GM19324 (cell line): ENCODE measurements around the gene BMP2.

Experiments
- ATAC-seq: cut with Tn5 transposase; IDR thresholded peaks from one replicate; pipeline ENCODE4 v1.9.1; 2021; ENCODE audit warnings: mild to moderate bottlenecking, moderate library complexity; ENCODE audit not compliant: unreplicated experiment, low FRiP score

BMP2 gene

DNA sequence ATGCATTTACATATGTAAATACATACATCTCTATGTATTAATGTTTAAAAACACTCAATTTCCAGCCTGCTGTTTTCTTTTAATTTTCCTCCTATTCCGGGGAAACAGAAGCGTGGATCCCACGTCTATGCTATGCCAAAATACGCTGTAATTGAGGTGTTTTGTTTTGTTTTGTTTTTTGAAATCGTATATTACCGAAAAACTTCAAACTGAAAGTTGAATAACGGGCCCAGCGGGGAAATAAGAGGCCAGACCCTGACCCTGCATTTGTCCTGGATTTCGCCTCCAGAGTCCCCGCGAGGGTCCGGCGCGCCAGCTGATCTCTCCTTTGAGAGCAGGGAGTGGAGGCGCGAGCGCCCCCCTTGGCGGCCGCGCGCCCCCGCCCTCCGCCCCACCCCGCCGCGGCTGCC, 355 bp upstream of the BMP2 start:
- ATAC-seq, result no peak

DNA sequence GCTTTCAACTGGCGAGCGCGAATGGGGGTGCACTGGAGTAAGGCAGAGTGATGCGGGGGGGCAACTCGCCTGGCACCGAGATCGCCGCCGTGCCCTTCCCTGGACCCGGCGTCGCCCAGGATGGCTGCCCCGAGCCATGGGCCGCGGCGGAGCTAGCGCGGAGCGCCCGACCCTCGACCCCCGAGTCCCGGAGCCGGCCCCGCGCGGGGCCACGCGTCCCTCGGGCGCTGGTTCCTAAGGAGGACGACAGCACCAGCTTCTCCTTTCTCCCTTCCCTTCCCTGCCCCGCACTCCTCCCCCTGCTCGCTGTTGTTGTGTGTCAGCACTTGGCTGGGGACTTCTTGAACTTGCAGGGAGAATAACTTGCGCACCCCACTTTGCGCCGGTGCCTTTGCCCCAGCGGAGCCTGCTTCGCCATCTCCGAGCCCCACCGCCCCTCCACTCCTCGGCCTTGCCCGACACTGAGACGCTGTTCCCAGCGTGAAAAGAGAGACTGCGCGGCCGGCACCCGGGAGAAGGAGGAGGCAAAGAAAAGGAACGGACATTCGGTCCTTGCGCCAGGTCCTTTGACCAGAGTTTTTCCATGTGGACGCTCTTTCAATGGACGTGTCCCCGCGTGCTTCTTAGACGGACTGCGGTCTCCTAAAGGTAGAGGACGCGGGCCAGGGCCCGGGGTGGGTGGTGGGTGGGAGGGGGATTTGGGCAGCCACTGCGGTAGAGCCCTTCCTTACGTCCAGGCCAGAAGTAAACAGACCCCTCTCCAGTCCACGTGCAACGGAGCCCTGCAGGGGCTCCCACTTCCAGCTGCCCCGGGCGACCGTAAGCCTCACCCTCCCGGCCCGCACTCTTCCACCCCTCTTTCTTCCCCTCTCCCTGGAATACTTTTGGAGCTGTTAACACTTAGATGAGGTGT, 998 bp downstream of the BMP2 start:
- peak; percentile 0 for ATAC-seq

- ATAC-seq, result no peak
Observed at GRCh38 chr20:6769903-6770785, 2.7 kb downstream of the BMP2 start.

GRCh38 chr20:6770786-6771100, 3.3 kb downstream of the BMP2 start:
- ATAC-seq, result no peak

DNA sequence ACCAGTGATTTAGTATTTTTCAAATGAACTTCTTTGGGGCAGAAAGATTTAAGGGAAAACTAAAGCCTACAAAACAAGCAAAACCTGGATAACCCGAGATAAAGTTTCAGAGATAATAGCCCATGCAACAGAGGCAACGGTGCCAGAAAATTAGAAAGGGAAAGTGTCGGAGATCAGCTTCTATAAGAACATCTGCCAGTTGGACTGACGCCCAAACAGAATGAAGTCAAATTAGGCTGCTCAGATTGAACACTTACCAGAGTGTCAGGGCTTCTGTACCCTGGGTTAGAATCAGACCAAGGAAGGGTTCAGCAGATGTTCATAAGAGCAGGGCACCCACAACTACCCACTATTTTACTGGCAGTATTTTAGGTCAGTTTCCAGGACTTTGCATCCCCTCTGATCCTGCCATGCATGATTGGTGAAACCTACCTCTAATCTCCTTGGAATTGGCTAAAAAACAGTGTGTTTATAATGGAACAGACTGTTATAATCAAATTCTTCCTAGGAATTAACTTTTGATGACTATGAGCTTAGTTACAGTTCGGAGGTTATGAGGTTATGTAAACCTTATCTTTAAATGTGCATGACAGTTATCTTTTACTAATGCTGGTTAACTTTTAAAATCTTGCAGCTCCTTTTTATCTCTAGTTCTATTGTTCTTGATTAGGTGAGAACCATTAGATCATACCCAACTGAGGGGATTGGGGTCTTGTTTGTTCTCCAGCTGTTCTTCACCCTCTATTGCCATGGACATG, 13.1 kb downstream of the BMP2 start:
- no peak for ATAC-seq

DNA sequence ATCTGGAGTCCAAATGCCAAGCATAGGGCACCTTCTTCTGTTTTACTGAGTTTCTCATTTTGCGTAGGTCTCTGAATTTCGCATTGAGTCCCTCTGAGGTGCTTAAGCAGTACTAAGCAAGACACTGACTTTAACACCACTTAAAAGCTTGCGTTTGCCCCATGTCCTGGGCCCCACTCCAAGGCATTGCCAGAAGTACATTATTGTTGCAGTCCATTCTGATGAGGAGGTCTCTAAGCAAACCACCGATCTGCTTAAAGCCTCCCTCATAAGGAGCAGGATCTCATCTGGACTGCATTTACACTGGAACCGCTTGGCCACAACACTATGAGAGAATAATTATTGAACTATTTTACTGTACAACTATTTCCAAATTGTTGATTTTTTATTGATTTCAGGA, 16.3 kb downstream of the BMP2 start:
- no peak for ATAC-seq

DNA sequence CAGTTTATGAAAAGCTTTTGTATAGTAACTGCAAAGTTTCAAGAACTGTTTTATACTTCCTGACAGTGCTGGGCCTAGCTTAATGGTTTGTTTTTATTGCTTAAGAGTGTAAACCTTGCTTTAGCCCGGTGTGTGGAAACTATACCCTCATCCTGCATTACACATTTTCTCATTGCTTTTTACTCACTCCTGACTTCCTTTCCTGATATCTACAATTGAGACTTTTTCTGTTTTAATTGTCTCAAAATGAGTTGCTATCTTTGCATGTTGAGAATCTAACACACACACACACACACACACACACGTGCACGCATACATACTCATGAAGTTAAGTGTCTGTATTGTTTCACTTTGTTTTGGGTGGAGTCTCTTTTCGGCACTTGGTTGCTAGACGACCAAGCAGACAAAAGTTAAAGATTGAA, 16.7 kb downstream of the BMP2 start:
- no peak for ATAC-seq

GRCh38 chr20:6784767-6785166, 17.3 kb downstream of the BMP2 start:
- ATAC-seq, result no peak

- ATAC-seq, result no peak
Observed at GRCh38 chr20:6786548-6786947, 19.1 kb downstream of the BMP2 start.

DNA sequence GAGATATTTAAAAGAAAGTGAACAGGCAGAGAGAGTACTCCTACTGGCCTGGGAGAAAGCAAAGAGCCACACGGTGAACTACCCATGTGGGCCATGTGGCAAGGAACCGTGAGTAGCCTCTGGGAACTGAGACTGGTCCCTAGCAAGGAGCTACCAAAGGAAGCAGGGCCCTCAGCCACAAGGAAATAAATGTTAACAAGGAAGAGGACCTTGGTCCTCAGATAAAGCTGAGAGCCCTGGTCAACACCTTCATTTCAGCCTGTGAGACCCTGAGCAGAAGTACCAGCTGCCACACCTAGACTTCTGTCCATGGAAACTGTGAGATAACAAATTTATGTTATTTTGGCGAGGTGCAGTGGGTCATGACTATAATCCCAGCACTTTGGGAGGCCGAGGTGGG, 25.3 kb downstream of the BMP2 start:
- ATAC-seq, result no peak

- ATAC-seq, result no peak
Observed at GRCh38 chr20:6802227-6802626, 34.7 kb downstream of the BMP2 start.

- no peak for ATAC-seq
Observed at GRCh38 chr20:6806275-6806674, 38.8 kb downstream of the BMP2 start.

- ATAC-seq, result no peak
Observed at GRCh38 chr20:6811262-6812035, 44.0 kb downstream of the BMP2 start.

GRCh38 chr20:6812530-6812929, 45.0 kb downstream of the BMP2 start:
- no peak for ATAC-seq

DNA sequence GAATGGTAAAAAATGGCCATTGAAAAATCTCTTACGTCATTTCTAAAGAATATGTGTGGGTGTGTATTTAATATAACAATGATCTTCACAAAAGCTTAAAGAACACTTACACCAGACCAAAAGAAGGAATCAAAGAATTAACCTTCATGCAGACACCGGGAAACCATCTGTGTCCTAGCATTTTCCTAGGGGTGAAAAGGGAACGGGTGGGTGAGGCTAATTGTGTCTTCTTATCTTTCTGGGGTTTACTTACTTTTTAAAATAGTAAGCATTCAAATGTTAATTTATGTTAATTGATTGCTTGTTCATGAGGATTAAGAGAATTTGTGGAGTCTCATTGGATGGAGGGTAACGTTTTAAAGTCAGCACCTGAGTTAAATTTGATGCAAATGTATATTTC, 47.5 kb downstream of the BMP2 start:
- no peak for ATAC-seq

DNA sequence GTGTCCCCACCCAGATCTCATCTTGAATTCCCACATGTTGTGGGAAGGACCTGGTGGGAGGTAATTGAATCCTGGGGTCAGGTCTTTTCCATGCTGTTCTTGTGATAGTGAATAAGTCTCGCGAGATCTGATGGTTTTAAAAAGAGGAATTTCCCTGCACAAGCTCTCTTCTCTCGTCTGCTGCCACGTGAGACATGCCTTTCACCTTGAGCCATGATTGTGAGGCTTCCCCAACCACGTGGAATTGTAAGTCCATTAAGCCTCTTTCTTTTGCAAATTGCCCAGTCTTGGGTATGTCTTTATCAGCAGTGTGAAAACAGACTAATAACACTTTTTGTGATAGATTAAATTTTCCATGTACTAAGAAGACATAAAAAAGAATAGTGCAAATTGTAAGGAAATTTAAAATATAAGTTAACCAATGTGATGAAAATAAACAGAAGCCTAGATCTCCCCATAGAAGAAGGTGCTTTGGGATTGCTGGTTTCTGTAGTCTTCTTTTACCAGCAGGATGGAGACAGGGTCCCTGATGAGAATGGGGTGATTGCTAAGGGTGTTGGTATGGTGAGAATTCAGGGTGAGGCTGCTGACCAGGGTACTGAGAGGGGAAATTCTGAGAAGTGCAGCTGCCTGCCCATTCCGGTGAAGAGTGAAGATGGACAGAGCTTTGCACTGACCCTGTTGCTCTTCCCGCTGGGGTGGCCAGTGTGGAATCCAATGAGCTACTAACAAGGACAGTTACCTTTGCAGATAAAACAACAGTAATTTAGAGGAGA, 50.7 kb downstream of the BMP2 start:
- ATAC-seq, result no peak

- no peak for ATAC-seq
Observed at GRCh38 chr20:6819599-6819998, 52.1 kb downstream of the BMP2 start.

DNA sequence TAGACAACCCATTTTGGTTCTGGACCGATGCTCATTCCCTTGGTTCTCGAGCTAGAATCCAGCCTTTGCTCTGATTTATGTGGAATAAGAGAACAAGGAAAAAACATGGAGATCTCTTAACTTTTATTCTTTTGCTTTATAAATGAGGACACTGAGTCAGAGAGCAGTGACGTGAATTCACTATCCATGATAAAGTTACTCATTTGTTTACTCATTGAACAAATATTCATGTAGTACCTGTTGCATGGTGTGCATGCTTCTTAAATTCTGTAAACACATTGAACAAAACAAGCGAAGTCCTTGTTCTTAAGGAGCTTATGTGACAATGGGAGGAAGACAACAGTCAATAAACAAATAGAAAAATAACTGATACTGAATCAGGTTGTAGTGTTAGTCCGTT, 56.9 kb downstream of the BMP2 start:
- no peak for ATAC-seq

DNA sequence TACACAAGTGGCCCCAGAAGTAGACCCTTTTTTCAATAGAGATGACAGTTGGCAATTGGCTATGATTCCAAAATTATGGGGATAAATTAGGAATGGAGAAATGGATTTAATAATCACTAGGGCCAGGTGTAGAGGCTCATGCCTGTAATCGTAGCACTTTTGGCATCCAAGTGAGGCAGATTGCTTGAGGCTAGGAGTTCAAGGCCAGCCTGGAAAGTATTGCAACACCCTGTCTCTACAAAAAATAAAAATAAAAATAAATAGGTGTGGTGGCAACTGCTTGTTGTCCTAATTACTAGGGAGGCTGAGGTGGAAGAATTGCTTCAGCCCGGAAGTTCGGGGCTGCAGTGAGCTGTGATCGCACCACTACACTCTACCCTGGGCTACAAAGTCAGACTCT, 60.0 kb downstream of the BMP2 start:
- no peak for ATAC-seq
